H1 (cell line): Measurements from ENCODE around the gene SP9. TPM values are rescaled to one million over a fixed set of nuclear protein-coding genes. Genes with fewer than 3 reads are reported as not detected.

Experiments
- polyA plus RNA-seq, 7 experiments: library from polyadenylated mRNA; depleted of rRNA in 3 of 7; stranded (reverse) in 5 of 7; unstranded in 2 of 7; fragments of >200 nt in 5 of 7; fragments of 200-250 nt in 2 of 7; gene quantifications; 1 replicate in 5 of 7; 2 replicates in 1 of 7; 4 replicates in 1 of 7; pipeline versions ENCODE4 v1.2.1 to v1.2.3, GENCODE V29; 2011 to 2013; ENCODE audit warnings: missing spikeins in 2 of 7, mixed read lengths in 2 of 7
- total RNA-seq: library from RNA; stranded (reverse); fragmentation: NEBNext Ultra II Directional; extraction: Animal tissue kit (Norgen Biotek cat#: 25700); gene quantifications from 2 replicates; pipeline ENCODE4 v1.2.1, GENCODE V29; 2021
- TF ChIP-seq, protein P1 (sequence below): fragments of 300-600 bp; sonication (generic); IDR thresholded peaks from 2 replicates; pipeline ENCODE4 v1.7.1; 2012; ENCODE audit warnings: low read length, moderate library complexity, mild to moderate bottlenecking, inconsistent platforms; ENCODE audit not compliant: insufficient replicate concordance

The SP9 gene
- total and polyA plus RNA-seq, 2 of the 8 experiments (the other 6 are each of a cell fraction or from before 2014, with no cell fraction given) = 0.03 to 0.11 TPM

DNA sequence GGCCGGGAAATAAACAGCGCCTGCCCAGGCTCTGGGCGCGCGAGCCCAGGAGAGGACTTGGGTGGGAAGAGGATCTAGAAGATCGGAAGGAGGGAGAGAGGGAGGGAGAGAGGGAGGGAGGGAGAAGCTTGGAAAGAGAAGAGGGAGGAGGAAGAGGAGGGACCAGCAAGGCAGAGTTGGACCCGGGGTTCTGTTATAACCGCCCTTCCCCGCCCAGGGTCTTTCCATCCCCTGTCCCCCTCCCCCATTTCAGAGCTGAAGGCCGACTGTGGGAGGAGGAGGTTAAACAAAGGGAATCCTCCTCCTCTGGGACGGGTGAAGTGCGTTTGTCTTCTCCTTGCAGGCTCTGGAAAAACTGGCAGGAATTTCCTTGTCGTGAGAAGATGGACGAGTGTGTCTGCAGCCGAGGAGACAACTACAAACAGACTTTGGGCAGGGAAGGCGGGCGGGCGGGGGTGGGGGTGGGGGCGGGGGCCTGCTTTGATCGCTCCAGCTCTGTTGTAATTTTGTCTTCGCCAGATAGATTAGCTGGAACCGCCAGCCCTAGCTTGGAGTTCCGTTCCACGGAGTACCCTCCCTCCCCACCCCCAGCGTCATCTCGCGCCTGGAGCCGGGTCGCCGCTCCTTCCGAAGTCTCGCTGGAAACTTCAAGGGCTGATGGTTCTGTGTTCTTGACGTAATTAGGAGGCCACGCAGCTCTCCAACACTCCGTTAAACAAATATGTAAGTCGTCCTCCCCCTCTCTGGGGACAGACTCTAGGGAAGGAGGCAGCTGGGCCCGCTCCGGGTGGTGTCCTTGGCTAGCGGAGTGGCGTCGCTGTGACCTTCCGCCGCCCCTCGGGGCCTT lies 6.4 kb upstream of the SP9 start (continued):
- TF ChIP-seq, protein P1, sequence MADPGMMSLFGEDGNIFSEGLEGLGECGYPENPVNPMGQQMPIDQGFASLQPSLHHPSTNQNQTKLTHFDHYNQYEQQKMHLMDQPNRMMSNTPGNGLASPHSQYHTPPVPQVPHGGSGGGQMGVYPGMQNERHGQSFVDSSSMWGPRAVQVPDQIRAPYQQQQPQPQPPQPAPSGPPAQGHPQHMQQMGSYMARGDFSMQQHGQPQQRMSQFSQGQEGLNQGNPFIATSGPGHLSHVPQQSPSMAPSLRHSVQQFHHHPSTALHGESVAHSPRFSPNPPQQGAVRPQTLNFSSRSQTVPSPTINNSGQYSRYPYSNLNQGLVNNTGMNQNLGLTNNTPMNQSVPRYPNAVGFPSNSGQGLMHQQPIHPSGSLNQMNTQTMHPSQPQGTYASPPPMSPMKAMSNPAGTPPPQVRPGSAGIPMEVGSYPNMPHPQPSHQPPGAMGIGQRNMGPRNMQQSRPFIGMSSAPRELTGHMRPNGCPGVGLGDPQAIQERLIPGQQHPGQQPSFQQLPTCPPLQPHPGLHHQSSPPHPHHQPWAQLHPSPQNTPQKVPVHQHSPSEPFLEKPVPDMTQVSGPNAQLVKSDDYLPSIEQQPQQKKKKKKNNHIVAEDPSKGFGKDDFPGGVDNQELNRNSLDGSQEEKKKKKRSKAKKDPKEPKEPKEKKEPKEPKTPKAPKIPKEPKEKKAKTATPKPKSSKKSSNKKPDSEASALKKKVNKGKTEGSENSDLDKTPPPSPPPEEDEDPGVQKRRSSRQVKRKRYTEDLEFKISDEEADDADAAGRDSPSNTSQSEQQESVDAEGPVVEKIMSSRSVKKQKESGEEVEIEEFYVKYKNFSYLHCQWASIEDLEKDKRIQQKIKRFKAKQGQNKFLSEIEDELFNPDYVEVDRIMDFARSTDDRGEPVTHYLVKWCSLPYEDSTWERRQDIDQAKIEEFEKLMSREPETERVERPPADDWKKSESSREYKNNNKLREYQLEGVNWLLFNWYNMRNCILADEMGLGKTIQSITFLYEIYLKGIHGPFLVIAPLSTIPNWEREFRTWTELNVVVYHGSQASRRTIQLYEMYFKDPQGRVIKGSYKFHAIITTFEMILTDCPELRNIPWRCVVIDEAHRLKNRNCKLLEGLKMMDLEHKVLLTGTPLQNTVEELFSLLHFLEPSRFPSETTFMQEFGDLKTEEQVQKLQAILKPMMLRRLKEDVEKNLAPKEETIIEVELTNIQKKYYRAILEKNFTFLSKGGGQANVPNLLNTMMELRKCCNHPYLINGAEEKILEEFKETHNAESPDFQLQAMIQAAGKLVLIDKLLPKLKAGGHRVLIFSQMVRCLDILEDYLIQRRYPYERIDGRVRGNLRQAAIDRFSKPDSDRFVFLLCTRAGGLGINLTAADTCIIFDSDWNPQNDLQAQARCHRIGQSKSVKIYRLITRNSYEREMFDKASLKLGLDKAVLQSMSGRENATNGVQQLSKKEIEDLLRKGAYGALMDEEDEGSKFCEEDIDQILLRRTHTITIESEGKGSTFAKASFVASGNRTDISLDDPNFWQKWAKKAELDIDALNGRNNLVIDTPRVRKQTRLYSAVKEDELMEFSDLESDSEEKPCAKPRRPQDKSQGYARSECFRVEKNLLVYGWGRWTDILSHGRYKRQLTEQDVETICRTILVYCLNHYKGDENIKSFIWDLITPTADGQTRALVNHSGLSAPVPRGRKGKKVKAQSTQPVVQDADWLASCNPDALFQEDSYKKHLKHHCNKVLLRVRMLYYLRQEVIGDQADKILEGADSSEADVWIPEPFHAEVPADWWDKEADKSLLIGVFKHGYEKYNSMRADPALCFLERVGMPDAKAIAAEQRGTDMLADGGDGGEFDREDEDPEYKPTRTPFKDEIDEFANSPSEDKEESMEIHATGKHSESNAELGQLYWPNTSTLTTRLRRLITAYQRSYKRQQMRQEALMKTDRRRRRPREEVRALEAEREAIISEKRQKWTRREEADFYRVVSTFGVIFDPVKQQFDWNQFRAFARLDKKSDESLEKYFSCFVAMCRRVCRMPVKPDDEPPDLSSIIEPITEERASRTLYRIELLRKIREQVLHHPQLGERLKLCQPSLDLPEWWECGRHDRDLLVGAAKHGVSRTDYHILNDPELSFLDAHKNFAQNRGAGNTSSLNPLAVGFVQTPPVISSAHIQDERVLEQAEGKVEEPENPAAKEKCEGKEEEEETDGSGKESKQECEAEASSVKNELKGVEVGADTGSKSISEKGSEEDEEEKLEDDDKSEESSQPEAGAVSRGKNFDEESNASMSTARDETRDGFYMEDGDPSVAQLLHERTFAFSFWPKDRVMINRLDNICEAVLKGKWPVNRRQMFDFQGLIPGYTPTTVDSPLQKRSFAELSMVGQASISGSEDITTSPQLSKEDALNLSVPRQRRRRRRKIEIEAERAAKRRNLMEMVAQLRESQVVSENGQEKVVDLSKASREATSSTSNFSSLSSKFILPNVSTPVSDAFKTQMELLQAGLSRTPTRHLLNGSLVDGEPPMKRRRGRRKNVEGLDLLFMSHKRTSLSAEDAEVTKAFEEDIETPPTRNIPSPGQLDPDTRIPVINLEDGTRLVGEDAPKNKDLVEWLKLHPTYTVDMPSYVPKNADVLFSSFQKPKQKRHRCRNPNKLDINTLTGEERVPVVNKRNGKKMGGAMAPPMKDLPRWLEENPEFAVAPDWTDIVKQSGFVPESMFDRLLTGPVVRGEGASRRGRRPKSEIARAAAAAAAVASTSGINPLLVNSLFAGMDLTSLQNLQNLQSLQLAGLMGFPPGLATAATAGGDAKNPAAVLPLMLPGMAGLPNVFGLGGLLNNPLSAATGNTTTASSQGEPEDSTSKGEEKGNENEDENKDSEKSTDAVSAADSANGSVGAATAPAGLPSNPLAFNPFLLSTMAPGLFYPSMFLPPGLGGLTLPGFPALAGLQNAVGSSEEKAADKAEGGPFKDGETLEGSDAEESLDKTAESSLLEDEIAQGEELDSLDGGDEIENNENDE = no peak
